Karpas-422 (cell line): Measurements from ENCODE around the gene TMED10. TPM values are rescaled to one million over a fixed set of nuclear protein-coding genes. Genes with fewer than 3 reads are reported as not detected.

Source experiments
- DNase-seq: peaks from one replicate; pipeline ENCODE4 v3.0.0-alpha.2; 2015
- H2AFZ ChIP-seq: fragments of 200-600 bp; sonication (generic); 2 replicates; pipeline ENCODE4 v1.6.1; 2014; ENCODE audit warnings: antibody characterized with exemption, low read length, mixed read lengths
- H3K27ac ChIP-seq: fragments of 200-600 bp; sonication (generic); 2 replicates; pipeline ENCODE4 v1.5.1; 2014; ENCODE audit warnings: mild to moderate bottlenecking, low read length, moderate library complexity
- H3K27me3 ChIP-seq: fragments of 200-600 bp; sonication (generic); 2 replicates; pipeline ENCODE4 v1.6.1; 2014; ENCODE audit warnings: low read length, mixed read lengths
- H3K36me3 ChIP-seq: fragments of 200-600 bp; sonication (generic); 2 replicates; pipeline ENCODE4 v1.6.1; 2014; ENCODE audit warnings: low read length, mixed read lengths; ENCODE audit not compliant: insufficient read depth
- H3K4me1 ChIP-seq: fragments of 200-600 bp; sonication (generic); 2 replicates; pipeline ENCODE4 v1.6.1; 2014; ENCODE audit warnings: mild to moderate bottlenecking, low read length, mixed read lengths
- H3K4me2 ChIP-seq: fragments of 200-600 bp; sonication (generic); 2 replicates; pipeline ENCODE4 v1.6.1; 2014; ENCODE audit warnings: low read length, low read depth, mild to moderate bottlenecking; ENCODE audit not compliant: poor library complexity, severe bottlenecking
- H3K4me3 ChIP-seq: fragments of 200-600 bp; sonication (generic); 2 replicates; pipeline ENCODE4 v1.5.1; 2014; ENCODE audit warnings: mild to moderate bottlenecking, antibody characterized with exemption, low read length, mixed read lengths
- H3K79me2 ChIP-seq: fragments of 200-600 bp; sonication (generic); 2 replicates; pipeline ENCODE4 v1.6.1; 2014; ENCODE audit warnings: mild to moderate bottlenecking, low read length, mixed read lengths
- H3K9ac ChIP-seq: fragments of 200-600 bp; sonication (generic); 2 replicates; pipeline ENCODE4 v1.6.0; 2014; ENCODE audit warnings: low read length
- H3K9me2 ChIP-seq: fragments of 200-600 bp; sonication (generic), shearing (Covaris generic); replicated peaks from 2 replicates; pipeline ENCODE4 v1.6.0; 2014; ENCODE audit warnings: mild to moderate bottlenecking, low read length, moderate library complexity; ENCODE audit not compliant: insufficient read depth
- H3K9me3 ChIP-seq: fragments of 300-700, 200-600 bp; sonication (generic); 2 replicates; pipeline ENCODE4 v1.6.1; 2014; ENCODE audit warnings: low read length, mixed read lengths
- H4K20me1 ChIP-seq: fragments of 200-600 bp; sonication (generic); 2 replicates; pipeline ENCODE4 v1.6.1; 2014; ENCODE audit warnings: mild to moderate bottlenecking, antibody characterized with exemption, low read length, low read depth; ENCODE audit not compliant: insufficient read depth
- total RNA-seq: library from RNA; depleted of rRNA; stranded (reverse); fragments of >200 nt; shearing (Covaris generic); gene quantifications from 2 replicates; pipeline ENCODE4 v1.2.3, GENCODE V29; 2014; ENCODE audit warnings: low replicate concordance

Gene TMED10
- total RNA-seq, 1 experiment from 2014 or later: 349 TPM

- Histone ChIP-seq H3K9me2 (no peaks in the 10 kb centered on the region), H3K4me1 (peaks cover 29% of the 10 kb centered on the region), H3K4me2 (no peak overlapping the region), H4K20me1 (peaks cover 9% of the 10 kb centered on the region), H3K9me3 (no peaks in the 10 kb centered on the region), H3K9ac (no peak overlapping the region), H3K4me3 (no peak overlapping the region), H3K36me3 (no peaks in the 10 kb centered on the region), H3K27me3 (no peaks in the 10 kb centered on the region), H3K79me2 (peaks cover 96% of the 10 kb centered on the region), H2AFZ (no peak overlapping the region), H3K27ac (no peak overlapping the region)
- no peak for DNase-seq
Measured at GRCh38 chr14:75163677-75164076, 12.7 kb downstream of the TMED10 start.

GRCh38 chr14:75162631-75163030, 13.8 kb downstream of the TMED10 start:
- Histone ChIP-seq H2AFZ (no peak overlapping the region), H4K20me1 (peaks cover 9% of the 10 kb centered on the region), H3K36me3 (no peaks in the 10 kb centered on the region), H3K9me2 (no peaks in the 10 kb centered on the region), H3K4me1 (peaks cover 21% of the 10 kb centered on the region), H3K9ac (no peak overlapping the region), H3K9me3 (no peaks in the 10 kb centered on the region), H3K4me2 (no peak overlapping the region), H3K79me2 (peaks cover 95% of the 10 kb centered on the region), H3K27me3 (no peaks in the 10 kb centered on the region), H3K4me3 (no peak overlapping the region), H3K27ac (no peak overlapping the region)
- DNase-seq: no peak

- no peak overlapping the region for H3K4me3 ChIP-seq
Measured at GRCh38 chr14:75158843-75159614, 17.4 kb downstream of the TMED10 start.

GRCh38 chr14:75156901-75157300, 19.5 kb downstream of the TMED10 start:
- Histone ChIP-seq H3K9me3 (no peaks in the 10 kb centered on the region), H2AFZ (no peak overlapping the region), H3K9me2 (no peaks in the 10 kb centered on the region), H3K4me2 (no peak overlapping the region), H4K20me1 (no peaks in the 10 kb centered on the region; the same call in 1 of the 2 replicates), H3K9ac (no peak overlapping the region), H3K27ac (no peak overlapping the region), H3K27me3 (no peaks in the 10 kb centered on the region), H3K4me3 (no peak overlapping the region), H3K79me2 (peaks cover 87% of the 10 kb centered on the region), H3K36me3 (no peaks in the 10 kb centered on the region), H3K4me1 (peaks cover 21% of the 10 kb centered on the region)
- no peak for DNase-seq

More at GRCh38 chr14:75158843-75159614, 17.4 kb downstream of the TMED10 start:
- peak overlapping the region; percentile 12; the same call in 1 of the 2 replicates for H3K27ac ChIP-seq
- no peaks in the 10 kb centered on the region for H3K9me2 ChIP-seq
- no peak overlapping the region for H3K9ac ChIP-seq
- no peak overlapping the region for H3K4me2 ChIP-seq
- no peaks in the 10 kb centered on the region for H3K36me3 ChIP-seq
- H2AFZ ChIP-seq: no peak overlapping the region
- H4K20me1 ChIP-seq: no peaks in the 10 kb centered on the region
- DNase-seq: no peak
- H3K27me3 ChIP-seq: no peaks in the 10 kb centered on the region
- peaks cover 88% of the 10 kb centered on the region for H3K79me2 ChIP-seq
- H3K9me3 ChIP-seq: no peaks in the 10 kb centered on the region
- H3K4me1 ChIP-seq: peaks cover 21% of the 10 kb centered on the region

GRCh38 chr14:75156111-75156510, 20.3 kb downstream of the TMED10 start:
- Histone ChIP-seq H3K4me1 (peaks cover 19% of the 10 kb centered on the region), H3K9me2 (no peaks in the 10 kb centered on the region), H2AFZ (no peak overlapping the region), H3K4me3 (no peak overlapping the region), H3K27me3 (no peaks in the 10 kb centered on the region), H3K9me3 (no peaks in the 10 kb centered on the region), H3K27ac (no peak overlapping the region), H3K9ac (no peak overlapping the region), H3K36me3 (no peaks in the 10 kb centered on the region), H4K20me1 (no peaks in the 10 kb centered on the region; the same call in 1 of the 2 replicates), H3K79me2 (peaks cover 82% of the 10 kb centered on the region), H3K4me2 (no peak overlapping the region)
- no peak for DNase-seq

GRCh38 chr14:75155169-75155568, 21.2 kb downstream of the TMED10 start:
- no peak overlapping the region for H3K4me3 ChIP-seq
- H3K36me3 ChIP-seq: no peaks in the 10 kb centered on the region
- peaks cover 77% of the 10 kb centered on the region for H3K79me2 ChIP-seq
- no peaks in the 10 kb centered on the region for H3K9me3 ChIP-seq
- H3K27ac ChIP-seq: no peak overlapping the region
- no peak overlapping the region for H3K4me2 ChIP-seq
- H4K20me1 ChIP-seq: no peaks in the 10 kb centered on the region; the same call in 1 of the 2 replicates
- H3K9ac ChIP-seq: no peak overlapping the region
- no peak overlapping the region for H2AFZ ChIP-seq
- H3K27me3 ChIP-seq: no peaks in the 10 kb centered on the region
- DNase-seq: no peak
- H3K4me1 ChIP-seq: peaks cover 11% of the 10 kb centered on the region
- no peaks in the 10 kb centered on the region for H3K9me2 ChIP-seq

GRCh38 chr14:75153295-75153694, 23.1 kb downstream of the TMED10 start:
- Histone ChIP-seq H4K20me1 (no peaks in the 10 kb centered on the region; the same call in 1 of the 2 replicates), H3K4me1 (no peaks in the 10 kb centered on the region), H3K27ac (no peak overlapping the region), H2AFZ (no peak overlapping the region), H3K4me2 (no peak overlapping the region), H3K27me3 (no peaks in the 10 kb centered on the region), H3K9ac (no peak overlapping the region), H3K9me2 (no peaks in the 10 kb centered on the region), H3K79me2 (peaks cover 73% of the 10 kb centered on the region), H3K36me3 (no peaks in the 10 kb centered on the region), H3K9me3 (no peaks in the 10 kb centered on the region), H3K4me3 (no peak overlapping the region)
- no peak for DNase-seq

- H3K9me3 ChIP-seq: no peaks in the 10 kb centered on the region
- H3K4me3 ChIP-seq: no peak overlapping the region
- no peaks in the 10 kb centered on the region for H3K27me3 ChIP-seq
- no peaks in the 10 kb centered on the region; the same call in 1 of the 2 replicates for H3K36me3 ChIP-seq
- H3K9ac ChIP-seq: no peak overlapping the region
- DNase-seq: no peak
- H3K9me2 ChIP-seq: no peaks in the 10 kb centered on the region
- peaks cover 67% of the 10 kb centered on the region for H3K79me2 ChIP-seq
- H3K4me1 ChIP-seq: no peaks in the 10 kb centered on the region
- H3K4me2 ChIP-seq: no peak overlapping the region
- H3K27ac ChIP-seq: no peak overlapping the region
- no peaks in the 10 kb centered on the region; the same call in 1 of the 2 replicates for H4K20me1 ChIP-seq
- H2AFZ ChIP-seq: no peak overlapping the region
Measured at GRCh38 chr14:75151851-75152250, 24.6 kb downstream of the TMED10 start.
